K562 (cell line): Measurements from ENCODE around the gene RPL27A. TPM values are rescaled to one million over a fixed set of nuclear protein-coding genes. Genes with fewer than 3 reads are reported as not detected.

Source experiments
- ATAC-seq: fragments of 200-7000 bp; cut with Tn5 transposase; 3 replicates; pipeline ENCODE4 v1.9.1; 2020; ENCODE audit warnings: moderate library complexity
- BruUV-seq: library from RNA; stranded (reverse); fragments of 400-500 nt; replicated peaks from 2 replicates; lab custom pipeline; 2021; lab: Mats Ljungman, UMichigan
- CTCF ChIA-PET: fragments of 300-600 bp; formaldehyde crosslinking; extraction: SDS; loops from one replicate; lab custom pipeline; 2021; ENCODE audit warnings: low intra/inter-chr PET ratio; lab: Yijun Ruan, JAX
- POLR2A ChIA-PET: fragments of 300-600, 350-650 bp; sonication (Branson Sonifier 250); formaldehyde crosslinking; extraction: SDS; loops from one replicate; lab custom pipeline; 2021; ENCODE audit warnings: antibody characterized with exemption, inconsistent platforms; lab: Yijun Ruan, JAX
- DNase-seq, 4 experiments: peaks; one replicate each; pipeline versions ENCODE4 v3.0.0 to v3.0.0-alpha.2; 2011 to 2018; ENCODE audit warnings: low spot score in 3 of 4, mixed read lengths in 3 of 4; ENCODE audit errors: extremely low read depth in 1 of 4
- FAIRE-seq: peaks from 2 replicates; lab custom pipeline; 2011; peaks lifted over from hg19 to GRCh38; lab: Jason Lieb, UNC
- H2AFZ ChIP-seq: 2 replicates; pipeline ENCODE4 v1.6.0; 2011; ENCODE audit warnings: low read depth, low read length, control low read depth, inconsistent platforms
- H3K27ac ChIP-seq: fragments of 200-600 bp; 3 replicates; pipeline ENCODE4 v1.8.0; 2011; ENCODE audit warnings: low read depth, mild to moderate bottlenecking, control low read depth, inconsistent platforms, low read length, moderate library complexity, mixed read lengths; ENCODE audit errors: extremely low read depth
- H3K27me3 ChIP-seq, 2 experiments: fragments of 300-600 bp in 1 of 2; 2 replicates in 1 of 2; 3 replicates in 1 of 2; pipeline versions ENCODE4 v1.6.0 to v1.8.0; 2011; ENCODE audit warnings: inconsistent platforms in 2 of 2, low read length in 2 of 2, mild to moderate bottlenecking in 1 of 2, mixed read lengths in 1 of 2, moderate library complexity in 1 of 2; ENCODE audit not compliant: control insufficient read depth in 2 of 2, insufficient read depth in 2 of 2
- H3K36me3 ChIP-seq: fragments of 300-600 bp; 3 replicates; pipeline ENCODE4 v1.8.0; 2011; ENCODE audit warnings: mild to moderate bottlenecking, low read length, inconsistent platforms; ENCODE audit not compliant: control insufficient read depth, insufficient read depth
- H3K4me1 ChIP-seq, 2 experiments: fragments of 200-600 bp in 1 of 2; replicated peaks in 1 of 2; 2 replicates in 1 of 2; 3 replicates in 1 of 2; pipeline versions ENCODE4 v1.5.1 to v1.8.0; 2011; ENCODE audit warnings: inconsistent platforms in 2 of 2, low read length in 2 of 2, mild to moderate bottlenecking in 1 of 2, mixed read lengths in 1 of 2, moderate library complexity in 1 of 2; ENCODE audit not compliant: control insufficient read depth in 2 of 2, insufficient read depth in 2 of 2
- H3K4me2 ChIP-seq: 2 replicates; pipeline ENCODE4 v1.6.1; 2011; ENCODE audit warnings: low read length, control low read depth, inconsistent platforms, mixed read lengths; ENCODE audit not compliant: insufficient read depth
- H3K4me3 ChIP-seq: fragments of 200-600 bp; sonication (generic), shearing (Covaris generic); 2 replicates; pipeline ENCODE4 v1.5.1; 2016; ENCODE audit warnings: control low read depth, inconsistent platforms
- H3K79me2 ChIP-seq: fragments of 200-600 bp; 3 replicates; pipeline ENCODE4 v1.8.0; 2011; ENCODE audit warnings: low read length, inconsistent platforms; ENCODE audit not compliant: control insufficient read depth, insufficient read depth
- H3K9ac ChIP-seq, 2 experiments: 2 replicates each; pipeline versions ENCODE4 v1.6.0 to v1.6.1; 2011; ENCODE audit warnings: low read depth in 2 of 2, low read length in 2 of 2, control low read depth in 1 of 2, inconsistent platforms in 1 of 2, mild to moderate bottlenecking in 1 of 2, mixed read lengths in 1 of 2; ENCODE audit not compliant: insufficient read depth in 1 of 2
- H3K9me1 ChIP-seq: one replicate; pipeline ENCODE4 v1.6.0; 2011; ENCODE audit warnings: inconsistent platforms, mild to moderate bottlenecking, low read length, moderate library complexity; ENCODE audit not compliant: control insufficient read depth, insufficient read depth
- H3K9me3 ChIP-seq: replicated peaks from 2 replicates; pipeline ENCODE4 v1.5.1; 2011; ENCODE audit warnings: low read depth, low read length, inconsistent platforms; ENCODE audit not compliant: control insufficient read depth, insufficient read depth
- H4K20me1 ChIP-seq: replicated peaks from 2 replicates; pipeline ENCODE4 v1.6.1; 2011; ENCODE audit warnings: low read length, inconsistent platforms, mixed read lengths; ENCODE audit not compliant: control insufficient read depth, insufficient read depth
- ARNT ChIP-seq, 2 experiments: fragments of 450-650 bp; IDR thresholded peaks; 2 replicates each; pipeline ENCODE4 v1.6.1; 2016; ENCODE audit warnings: mild to moderate bottlenecking in 1 of 2
- C11orf30 ChIP-seq: fragments of 450-650 bp; IDR thresholded peaks from 2 replicates; pipeline ENCODE4 v1.6.1; 2016; ENCODE audit warnings: low read depth, mild to moderate bottlenecking
- CBX3 ChIP-seq, 2 experiments: IDR thresholded peaks; 1 replicate in 1 of 2; 2 replicates in 1 of 2; pipeline ENCODE4 v1.6.1; 2012; ENCODE audit warnings: inconsistent platforms in 2 of 2, low read length in 2 of 2, borderline replicate concordance in 1 of 2, control low read depth in 1 of 2
- EGR1 ChIP-seq: fragments of 450-650 bp; conservative IDR thresholded peaks from 2 replicates; pipeline ENCODE4 v1.6.1; 2017; ENCODE audit warnings: mild to moderate bottlenecking
- GATAD2B ChIP-seq: fragments of 450-650 bp; IDR thresholded peaks from 2 replicates; pipeline ENCODE4 v1.6.1; 2017; ENCODE audit warnings: mild to moderate bottlenecking, borderline replicate concordance
- HEY1 ChIP-seq: fragments of 250-450 bp; sonication (Bioruptor Pico); IDR thresholded peaks from 2 replicates; pipeline ENCODE4 v1.5.0; 2020; ENCODE audit warnings: mild to moderate bottlenecking, moderate library complexity, borderline replicate concordance
- KDM5B ChIP-seq: fragments of 200-600 bp; sonication (generic); IDR thresholded peaks from 2 replicates; pipeline ENCODE4 v1.6.1; 2012; ENCODE audit warnings: low read depth, mild to moderate bottlenecking, moderate library complexity, low read length, control low read depth, inconsistent platforms; ENCODE audit not compliant: insufficient replicate concordance
- MAFK ChIP-seq: IDR thresholded peaks from 2 replicates; pipeline ENCODE4 v1.6.1; 2011; ENCODE audit warnings: low read length, improper control_type of control experiment
- NFE2 ChIP-seq: IDR thresholded peaks from 2 replicates; pipeline ENCODE4 v1.6.1; 2014; ENCODE audit warnings: antibody characterized with exemption, low read depth
- POLR2H ChIP-seq: IDR thresholded peaks from 2 replicates; pipeline ENCODE4 v1.6.1; 2016; ENCODE audit warnings: missing genetic modification characterization, low read depth, mild to moderate bottlenecking, control low read depth, missing compliant biosample characterization, moderate library complexity
- SIN3A ChIP-seq, 2 experiments: fragments of 150-350 bp in 1 of 2; IDR thresholded peaks; 2 replicates each; pipeline ENCODE4 v1.6.1; 2011 to 2016; ENCODE audit warnings: borderline replicate concordance in 2 of 2, low read depth in 2 of 2, low read length in 2 of 2, mild to moderate bottlenecking in 2 of 2, moderate library complexity in 2 of 2; ENCODE audit not compliant: control insufficient read depth in 1 of 2
- SMARCA4 ChIP-seq: fragments of 450-650 bp; IDR thresholded peaks from 2 replicates; pipeline ENCODE4 v1.6.1; 2016
- U2AF2 ChIP-seq: fragments of 200-400 bp; formaldehyde crosslinking; optimal IDR thresholded peaks from 2 replicates; pipeline ENCODE3; 2017; ENCODE audit warnings: low read depth, mild to moderate bottlenecking, low read length
- YY1 ChIP-seq, 3 experiments: IDR thresholded peaks; 2 replicates each; pipeline ENCODE4 v1.6.1; 2011; ENCODE audit warnings: low read length in 2 of 3, mild to moderate bottlenecking in 2 of 3, moderate library complexity in 2 of 3, borderline replicate concordance in 1 of 3, control low read depth in 1 of 3, low read depth in 1 of 3; ENCODE audit not compliant: insufficient read depth in 3 of 3, insufficient replicate concordance in 2 of 3, control insufficient read depth in 1 of 3, insufficient read length in 1 of 3; ENCODE audit errors: extremely low read depth in 1 of 3
- ZNF133 ChIP-seq: fragments of 250-450 bp; sonication (Bioruptor Pico); IDR thresholded peaks from 2 replicates; pipeline ENCODE4 v1.4.0; 2020; ENCODE audit warnings: mild to moderate bottlenecking
- ZNF263 ChIP-seq: sonication (generic); formaldehyde crosslinking; IDR thresholded peaks from 2 replicates; pipeline ENCODE4 v1.8.0; 2022; ENCODE audit warnings: mild to moderate bottlenecking, missing genetic modification reagents, borderline replicate concordance
- ZNF316 ChIP-seq: fragments of 450-650 bp; IDR thresholded peaks from 2 replicates; pipeline ENCODE4 v1.6.1; 2016
- ZNF561 ChIP-seq: fragments of 450-650 bp; formaldehyde crosslinking; conservative IDR thresholded peaks from 2 replicates; pipeline ENCODE4 v1.4.0; 2020; ENCODE audit warnings: mild to moderate bottlenecking, moderate library complexity
- WGBS: fragments of 100-300 bp; shearing (Covaris generic); methylation state at CpG from one replicate; pipeline ENCODE4 v1.1.6; 2016; ENCODE audit warnings: low coverage, mixed read lengths; ENCODE audit not compliant: insufficient coverage; ENCODE audit errors: missing lambda C conversion rate; 5-methylcytosine and 5-hydroxymethylcytosine counted together
- in situ Hi-C: fragments of 300-500 bp; cut with MboI; formaldehyde crosslinking; loops from 4 replicates; pipeline ENCODE4 v1.15.0; 2018; ENCODE audit warnings: inconsistent platforms, mixed read lengths
- intact Hi-C: fragments of 100-400 bp; cut with micrococcal nuclease; formaldehyde crosslinking; loops from 2 replicates; pipeline ENCODE4 v1.14.2; 2022
- polyA plus RNA-seq, 8 experiments: library from polyadenylated mRNA; depleted of rRNA in 4 of 8; stranded (reverse) in 5 of 8; unstranded in 3 of 8; fragments of >200 nt; fragmentation: Nextera tagmentation in 2 of 8; fragmentation: Illumina TruSeq in 1 of 8; extraction: Ambion mirVana in 2 of 8; extraction: Trizol in 1 of 8; gene quantifications; 2 replicates each; pipeline versions ENCODE4 v1.2.1 to v1.2.3, GENCODE V29; 2011 to 2014; ENCODE audit warnings: inconsistent platforms in 1 of 8, missing spikeins in 1 of 8
- total RNA-seq, 7 experiments: library from RNA; depleted of rRNA in 6 of 7; stranded (reverse); fragments of >200 nt in 6 of 7; fragmentation: Illumina TruSeq in 2 of 7; extraction: Trizol in 2 of 7; gene quantifications; 2 replicates each; pipeline versions ENCODE4 v1.2.1 to v1.2.3, GENCODE V29; 2011 to 2021; ENCODE audit warnings: low replicate concordance in 1 of 7
- TF ChIP-seq, protein P1 (sequence below): fragments of 250-450 bp; sonication (Bioruptor Pico); IDR thresholded peaks from 2 replicates; pipeline ENCODE4 v1.8.0; 2021; ENCODE audit warnings: mild to moderate bottlenecking, moderate library complexity
- TF ChIP-seq, protein P2 (sequence below): sonication (generic); formaldehyde crosslinking; IDR thresholded peaks from 2 replicates; pipeline ENCODE4 v1.8.1; 2023; ENCODE audit warnings: mild to moderate bottlenecking, missing genetic modification reagents

RPL27A gene
- total and polyA plus RNA-seq, 9 of the 15 experiments (the other 6 are each of a cell fraction or from before 2014, with no cell fraction given): 790 to 4,241 (median 2,267) TPM

DNA sequence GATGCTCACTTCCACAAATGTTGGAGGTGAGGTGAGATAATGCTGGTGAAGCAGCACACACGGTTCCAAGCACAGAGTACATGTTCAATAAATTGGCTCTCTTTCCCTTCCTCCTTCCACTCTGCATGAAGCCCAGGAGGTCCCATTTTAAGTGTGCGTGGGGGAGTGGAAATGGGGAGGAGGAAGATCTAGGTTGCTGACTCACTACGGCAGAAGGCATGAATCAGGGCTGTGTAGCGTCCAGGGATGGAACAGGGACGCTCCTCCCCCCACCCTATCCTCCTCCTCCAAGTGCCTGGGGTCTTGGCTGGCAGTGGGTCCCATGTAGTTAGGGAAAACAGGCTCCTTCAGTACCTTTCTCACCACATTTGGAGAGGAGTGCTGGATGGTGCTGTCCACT lies 44.3 kb upstream of the RPL27A start:
- 20% methylated on average over 5 of the region's 5 CpGs for WGBS
- Histone ChIP-seq H3K4me3 (no peak overlapping the region), H3K27me3 (no peaks in the 10 kb centered on the region), H3K9me1 (no peaks in the 10 kb centered on the region), H3K4me1 (peaks cover 2 to 5% of the 10 kb centered on the region in 2 experiments; a peak in 4 of 5 replicates), H4K20me1 (0 out of 2 replicates have a peak, but pooled peaks cover 4% of the 10 kb centered on the region), H2AFZ (no peak overlapping the region), H3K79me2 (no peaks in the 10 kb centered on the region), H3K4me2 (no peak overlapping the region), H3K9me3 (no peaks in the 10 kb centered on the region), H3K9ac (no peak overlapping the region), H3K27ac (no peak overlapping the region), H3K36me3 (peaks cover 17% of the 10 kb centered on the region)
- intact Hi-C loops (no loop called here), in situ Hi-C loops (no loop called here)
- peak; percentile 79 for ATAC-seq
- no TSS peak for BruUV-seq
- POLR2A ChIA-PET: no interaction called here
- DNase-seq: peak; percentile 46 to 58 (median 50)
- FAIRE-seq: no peak
- CTCF ChIA-PET: no interaction called here
- TF ChIP-seq ZNF561 (CRISPR knock-in tag): no peak
- no peak for TF ChIP-seq KDM5B
- TF ChIP-seq, protein P1, sequence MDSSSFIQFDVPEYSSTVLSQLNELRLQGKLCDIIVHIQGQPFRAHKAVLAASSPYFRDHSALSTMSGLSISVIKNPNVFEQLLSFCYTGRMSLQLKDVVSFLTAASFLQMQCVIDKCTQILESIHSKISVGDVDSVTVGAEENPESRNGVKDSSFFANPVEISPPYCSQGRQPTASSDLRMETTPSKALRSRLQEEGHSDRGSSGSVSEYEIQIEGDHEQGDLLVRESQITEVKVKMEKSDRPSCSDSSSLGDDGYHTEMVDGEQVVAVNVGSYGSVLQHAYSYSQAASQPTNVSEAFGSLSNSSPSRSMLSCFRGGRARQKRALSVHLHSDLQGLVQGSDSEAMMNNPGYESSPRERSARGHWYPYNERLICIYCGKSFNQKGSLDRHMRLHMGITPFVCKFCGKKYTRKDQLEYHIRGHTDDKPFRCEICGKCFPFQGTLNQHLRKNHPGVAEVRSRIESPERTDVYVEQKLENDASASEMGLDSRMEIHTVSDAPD (CRISPR knock-in tag): no peak
- peak; percentile 69 for TF ChIP-seq C11orf30
- peak; percentile 63 for TF ChIP-seq ZNF316
- TF ChIP-seq, protein P2, sequence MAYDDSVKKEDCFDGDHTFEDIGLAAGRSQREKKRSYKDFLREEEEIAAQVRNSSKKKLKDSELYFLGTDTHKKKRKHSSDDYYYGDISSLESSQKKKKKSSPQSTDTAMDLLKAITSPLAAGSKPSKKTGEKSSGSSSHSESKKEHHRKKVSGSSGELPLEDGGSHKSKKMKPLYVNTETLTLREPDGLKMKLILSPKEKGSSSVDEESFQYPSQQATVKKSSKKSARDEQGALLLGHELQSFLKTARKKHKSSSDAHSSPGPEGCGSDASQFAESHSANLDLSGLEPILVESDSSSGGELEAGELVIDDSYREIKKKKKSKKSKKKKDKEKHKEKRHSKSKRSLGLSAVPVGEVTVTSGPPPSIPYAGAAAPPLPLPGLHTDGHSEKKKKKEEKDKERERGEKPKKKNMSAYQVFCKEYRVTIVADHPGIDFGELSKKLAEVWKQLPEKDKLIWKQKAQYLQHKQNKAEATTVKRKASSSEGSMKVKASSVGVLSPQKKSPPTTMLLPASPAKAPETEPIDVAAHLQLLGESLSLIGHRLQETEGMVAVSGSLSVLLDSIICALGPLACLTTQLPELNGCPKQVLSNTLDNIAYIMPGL (CRISPR knock-in tag): no peak
- peak; percentile 89 for TF ChIP-seq ZNF263
- TF ChIP-seq EGR1: peak; percentile 23; the same call in 1 of the 2 replicates
- TF ChIP-seq SIN3A (IDR thresholded peaks at IDR 0.05; ENCODE audit: borderline replicate concordance in 2 of 2, control insufficient read depth in 1 of 2, low read depth in 2 of 2, low read length in 2 of 2): no peak
- 0 out of 2 replicates have a peak, but pooled peaks have one; percentile 18 for TF ChIP-seq SMARCA4
- peak; percentile 77 for TF ChIP-seq NFE2
- TF ChIP-seq HEY1 (CRISPR knock-in tag): no peak
- no peak for TF ChIP-seq U2AF2
- TF ChIP-seq POLR2H (tag): no peak
- TF ChIP-seq ARNT (IDR thresholded peaks at IDR 0.05): no peak
- peak; percentile 34; the same call in 1 of the 2 replicates for TF ChIP-seq MAFK
- no peak for TF ChIP-seq CBX3 (IDR thresholded peaks at IDR 0.05; ENCODE audit: borderline replicate concordance in 1 of 2, low read length in 2 of 2)
- TF ChIP-seq YY1 (IDR thresholded peaks at IDR 0.05; ENCODE audit: borderline replicate concordance in 1 of 3, control insufficient read depth in 1 of 3, extremely low read depth in 1 of 3, insufficient read depth in 3 of 3, insufficient read length in 1 of 3, insufficient replicate concordance in 2 of 3, low read depth in 1 of 3, low read length in 2 of 3): peak in 1 of 3 experiments; percentile 22
- no peak for TF ChIP-seq GATAD2B
- TF ChIP-seq ZNF133: no peak
